ENCODE data around the gene DOHH.
"Not testable (repeated sequence)": the region's sequence is repeated elsewhere in the genome, so short reads cannot be mapped to it uniquely, and the experiment has no call there.

Gene DOHH

DNA sequence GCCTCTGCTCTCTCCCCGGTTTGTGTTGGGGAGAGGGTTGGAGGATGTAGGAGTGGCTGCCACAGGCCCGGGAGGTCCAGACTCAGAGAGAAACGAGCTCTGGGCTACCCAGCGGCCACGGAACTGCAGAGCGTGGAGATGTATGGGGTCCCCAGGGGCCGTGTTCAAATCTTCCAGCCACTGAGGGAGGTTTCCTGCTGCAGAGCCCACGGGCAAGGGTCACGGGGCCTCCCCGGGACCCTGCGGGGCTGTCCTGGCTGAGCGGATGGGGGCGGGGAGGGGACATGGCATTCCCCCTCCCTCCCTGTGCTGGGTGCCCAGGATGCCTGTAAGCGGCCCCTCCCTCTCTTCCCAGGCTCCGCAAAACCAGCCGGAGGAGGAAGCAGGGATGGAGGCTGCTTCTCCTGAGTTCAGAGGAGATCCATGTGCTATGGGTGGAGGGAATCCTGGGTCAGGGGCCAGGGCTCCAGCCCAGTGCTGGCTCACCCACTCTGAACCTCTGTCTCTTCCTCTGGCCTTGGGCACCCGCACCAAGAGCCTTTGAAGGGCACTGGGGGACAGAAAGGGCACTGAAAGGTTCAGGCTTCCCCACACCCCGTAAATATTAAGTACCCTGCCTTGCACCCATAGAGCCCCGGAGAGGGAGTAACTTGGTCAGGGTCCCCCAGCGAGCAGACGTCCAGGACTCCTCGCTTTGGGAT, 42.8 kb downstream of the DOHH start:
- DNase-seq: peak in 2 of 14 donors; percentile 20 to 38

GRCh38 chr19:3456925-3457527, 43.4 kb downstream of the DOHH start:
- no peak for DNase-seq

DNA sequence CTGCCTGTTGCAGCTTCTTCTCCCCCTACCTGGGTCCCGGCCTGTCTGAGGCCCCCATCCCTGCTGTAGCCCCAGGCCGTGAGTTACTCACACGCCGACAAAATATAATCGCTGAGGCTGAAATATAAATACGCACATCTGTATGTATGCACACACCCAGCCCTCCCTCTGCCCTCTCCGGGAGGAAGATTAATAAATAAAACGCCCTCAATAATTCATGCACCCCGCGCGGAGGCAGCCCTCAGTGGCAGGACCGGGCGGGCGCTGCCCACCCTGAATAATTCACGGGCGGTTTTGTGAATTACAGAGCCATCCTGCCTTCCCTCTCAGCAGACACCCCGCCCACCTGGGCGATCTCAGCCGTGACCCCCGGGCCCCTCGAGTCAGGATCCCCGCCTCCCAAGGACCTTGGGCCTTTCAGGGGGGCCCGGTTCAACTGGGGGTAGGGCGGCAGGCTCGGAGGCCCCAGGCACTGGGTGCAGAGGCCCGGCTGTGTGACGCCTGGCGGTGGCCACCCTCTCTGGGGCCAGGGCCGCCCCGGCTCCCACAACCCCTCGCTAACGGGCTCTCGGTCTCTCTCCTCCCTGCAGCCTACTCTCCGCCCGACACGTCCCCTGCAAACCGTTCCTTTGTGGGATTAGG, 44.4 kb downstream of the DOHH start:
- no peak for DNase-seq

DNA sequence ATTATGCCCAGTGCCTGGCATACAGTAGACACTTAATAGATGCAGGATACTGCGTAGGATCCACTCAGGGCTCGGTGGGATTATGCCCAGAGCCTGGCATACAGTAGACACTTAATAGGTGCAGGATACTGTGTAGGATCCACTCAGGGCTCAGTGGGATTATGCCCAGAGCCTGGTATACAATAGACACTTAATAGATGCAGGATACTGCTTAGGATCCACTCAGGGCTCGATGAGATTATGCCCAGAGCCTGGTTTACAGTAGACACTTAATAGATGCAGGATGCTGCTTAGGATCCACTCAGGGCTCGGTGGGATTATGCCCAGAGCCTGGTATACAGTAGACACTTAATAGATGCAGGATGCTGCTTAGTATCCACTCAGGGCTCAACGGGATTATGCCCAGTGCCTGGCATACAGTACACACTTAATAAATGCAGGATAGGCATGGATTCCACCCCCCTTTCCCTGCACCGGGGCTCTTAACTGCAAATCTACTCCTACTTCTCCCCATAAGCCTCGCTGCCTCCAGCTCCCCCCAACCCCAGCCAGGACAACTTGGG, 45.0 kb downstream of the DOHH start:
- DNase-seq: no peak

- DNase-seq: no peak
Observed at GRCh38 chr19:3454656-3455392, 45.6 kb downstream of the DOHH start.

DNA sequence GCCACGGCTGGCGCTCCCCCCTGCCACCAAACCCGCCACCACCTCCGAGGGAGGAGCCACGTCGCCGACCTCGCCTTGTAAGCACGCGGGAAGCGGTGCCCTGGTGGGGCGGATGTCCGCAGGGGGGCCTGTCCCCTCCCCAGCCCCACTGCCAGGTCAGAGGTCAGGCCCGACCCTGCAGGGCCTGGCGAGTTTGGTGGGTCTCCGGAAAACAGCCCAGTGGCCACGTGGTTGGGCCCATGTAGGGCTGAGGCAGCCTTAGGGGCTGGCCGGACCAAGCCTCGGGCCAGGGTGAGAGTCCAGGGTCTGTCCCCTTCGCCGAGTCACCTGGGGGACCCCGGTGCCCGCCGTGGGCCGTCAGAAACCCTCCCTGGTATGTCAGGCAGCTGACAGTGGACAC, 46.6 kb downstream of the DOHH start:
- DNase-seq: no peak

DNA sequence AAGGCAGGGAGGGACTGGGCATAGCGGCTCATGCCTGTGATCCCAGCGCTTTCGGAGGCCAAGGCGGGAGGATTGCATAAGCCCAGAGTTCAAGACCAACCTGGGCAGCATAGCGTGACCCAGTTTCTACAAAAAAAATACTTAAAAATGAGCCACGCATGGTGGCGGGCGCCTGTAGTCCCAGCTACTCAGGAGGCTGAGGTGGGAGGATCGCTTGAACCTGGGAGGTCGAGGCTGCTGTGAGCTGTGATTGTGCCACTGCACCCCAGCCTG, 47.6 kb downstream of the DOHH start:
- DNase-seq: not testable (repeated sequence)

DNA sequence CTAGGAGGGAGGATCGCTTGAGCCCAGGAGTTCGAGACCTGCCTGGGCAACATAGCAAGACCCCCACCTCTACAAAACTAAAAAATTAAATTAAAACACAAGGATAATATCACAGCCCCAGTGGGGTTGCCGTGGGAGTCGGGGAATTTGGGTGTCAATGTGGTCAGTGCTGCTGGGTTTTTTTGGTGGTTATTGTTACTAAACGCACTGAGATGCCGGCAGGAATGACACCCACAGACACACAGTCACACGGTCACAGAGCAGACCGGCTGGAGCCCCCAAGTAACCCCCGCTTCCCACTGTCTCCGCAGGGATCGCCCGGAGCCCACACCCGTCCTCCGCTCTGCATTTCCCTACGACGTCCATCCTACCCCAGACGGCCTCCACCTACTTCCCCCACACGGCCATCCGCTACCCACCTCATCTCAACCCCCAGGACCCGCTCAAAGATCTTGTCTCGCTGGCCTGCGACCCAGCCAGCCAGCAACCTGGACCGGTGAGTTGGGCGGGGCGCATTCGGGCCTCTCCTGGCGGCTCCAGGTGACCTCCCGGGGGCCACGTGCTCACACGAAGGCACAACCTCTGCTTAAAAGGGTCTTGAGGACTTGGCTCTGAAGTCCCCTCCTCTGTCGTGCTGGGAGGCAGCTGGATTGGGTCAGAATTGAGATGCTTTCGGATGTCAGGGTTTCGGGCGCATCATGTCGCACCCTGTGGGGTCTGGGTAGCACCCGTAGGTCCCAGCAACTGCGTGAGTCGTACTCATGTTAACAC, 48.1 kb downstream of the DOHH start:
- no peak for DNase-seq

GRCh38 chr19:3451451-3451866, 49.0 kb downstream of the DOHH start:
- no peak for DNase-seq

- DNase-seq: peak in 3 of 14 donors; percentile 18 to 51 (median 43)
Observed at GRCh38 chr19:3450796-3451411, 49.6 kb downstream of the DOHH start.

GRCh38 chr19:3448616-3449334, 51.7 kb downstream of the DOHH start:
- DNase-seq: no peak

DNA sequence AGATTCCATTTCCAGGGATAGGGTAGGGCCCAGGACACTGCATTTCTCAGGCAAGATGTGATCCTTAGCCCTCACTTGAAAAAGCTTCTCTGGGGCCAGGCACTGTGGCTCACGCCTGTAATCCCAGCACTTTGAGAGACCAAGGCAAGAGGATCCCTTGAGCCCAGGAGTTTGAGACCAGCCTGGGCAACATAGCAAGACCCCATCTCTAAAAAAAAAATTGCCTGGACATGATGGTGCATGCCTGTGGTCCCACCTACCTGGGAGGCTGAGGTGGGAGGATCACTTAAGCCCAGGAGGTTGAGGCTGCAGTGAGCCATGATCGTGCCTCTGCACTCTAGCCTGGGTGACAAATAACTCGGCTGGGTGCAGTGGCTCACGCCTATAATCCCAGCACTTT, 53.8 kb downstream of the DOHH start:
- not testable (repeated sequence) for DNase-seq

- DNase-seq: no peak
Observed at GRCh38 chr19:3444695-3445234, 55.7 kb downstream of the DOHH start.

GRCh38 chr19:3443840-3444694, 56.4 kb downstream of the DOHH start:
- DNase-seq: peak in 3 of 14 donors; percentile 11 to 86 (median 15)

- no peak for DNase-seq
Observed at GRCh38 chr19:3442487-3443071, 57.9 kb downstream of the DOHH start.

DNA sequence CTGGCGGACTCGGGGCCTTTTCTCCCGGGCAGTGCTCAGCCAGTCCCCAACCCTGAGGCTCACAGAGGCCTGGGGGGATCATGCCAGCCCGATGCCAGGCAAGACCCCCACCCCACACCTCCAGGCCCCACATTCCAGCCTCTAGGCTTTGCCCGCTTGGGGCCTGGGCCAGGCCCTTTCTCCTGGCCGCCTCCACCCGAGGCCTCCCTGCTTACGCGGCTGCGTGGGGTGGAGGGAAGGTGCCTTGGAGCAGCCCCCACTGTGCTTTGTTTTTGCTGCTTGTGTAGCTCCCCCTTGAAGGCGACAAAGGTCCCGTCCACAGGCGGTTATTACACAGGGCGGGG, 58.5 kb downstream of the DOHH start:
- DNase-seq: no peak

- no peak for DNase-seq
Observed at GRCh38 chr19:3441089-3441985, 59.1 kb downstream of the DOHH start.

Data from C1 segment of cervical spinal cord (tissue), 14 donors.